ENCODE data around the gene ADAT2. TPM values are rescaled to one million over a fixed set of nuclear protein-coding genes. Genes with fewer than 3 reads are reported as not detected.
A peak's percentile ranks its signal among the peaks of the same experiment; 100 is the strongest.

The ADAT2 gene
- total RNA-seq, 5 donors from 2014 or later (not counting 1 experiment from before 2014, with no cell fraction given): 15.8 to 22.8 (median 19.3) TPM

DNA sequence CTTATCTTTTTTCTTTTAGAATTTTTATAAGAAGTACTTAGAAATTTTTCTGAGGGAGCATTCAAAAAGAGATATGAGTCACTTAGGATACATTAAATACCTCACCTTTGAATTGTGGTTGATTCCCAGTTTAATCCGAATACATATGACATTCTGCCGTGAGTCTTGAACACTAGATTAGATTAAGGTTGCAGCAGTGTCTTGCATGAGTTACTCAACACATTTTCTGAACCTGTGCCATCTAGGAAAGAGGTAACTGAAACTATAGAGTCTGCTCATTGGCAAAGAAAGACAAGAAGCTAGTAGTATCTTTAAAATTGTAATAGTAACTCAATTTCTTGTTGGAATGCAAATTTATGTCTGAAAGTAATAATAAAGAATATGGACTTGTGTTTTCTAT, 15.1 kb upstream of the ADAT2 start:
- H3K27ac Mint-ChIP-seq: no peak overlapping the region
- POLR2A ChIA-PET: no interaction called here
- peaks cover 67% of the 10 kb centered on the region for H3K36me3 Mint-ChIP-seq

GRCh38 chr6:143457563-143458359, 7.3 kb upstream of the ADAT2 start:
- Mint-ChIP-seq H3K27ac (no peak overlapping the region), H3K4me3 (no peak overlapping the region), H3K36me3 (peaks cover 37% of the 10 kb centered on the region), H3K27me3 (no peaks in the 10 kb centered on the region), H3K4me1 (peaks cover 28 to 42% (median 32%) of the 10 kb centered on the region in 3 donors), H3K9me3 (no peaks in the 10 kb centered on the region)
- H3K27me3 ChIP-seq (replicated peaks in 1 of 2; ENCODE audit: control insufficient read depth in 2 of 2, extremely low read depth in 1 of 2, insufficient read depth in 2 of 2, low read length in 1 of 2): no peaks in the 10 kb centered on the region
- no peak overlapping the region for H3K27ac ChIP-seq (ENCODE audit: low read length)
- ChIA-PET CTCF (interaction anchor here in 1 of 2 donors (0.7 kb wide), 1 partner anchor 28 kb away, joined by 3 read pairs; no protein-coding TSS in a partner anchor), POLR2A (no interaction called here)
- WGBS (ENCODE audit: insufficient coverage): 38% methylated on average over 1 of the region's 2 CpGs
- no peaks in the 10 kb centered on the region for H3K9me3 ChIP-seq
- DNase-seq: no peak
- H3K4me3 ChIP-seq (ENCODE audit: control insufficient read depth in 1 of 2, extremely low read depth in 1 of 2, low read length in 1 of 2): no peak overlapping the region
- no peak for ATAC-seq (replicated peaks in 1 of 4)
- no peaks in the 10 kb centered on the region for H3K4me1 ChIP-seq (ENCODE audit: control insufficient read depth in 1 of 2, extremely low read depth in 1 of 2, insufficient read depth in 2 of 2, low read length in 2 of 2)
- H3K36me3 ChIP-seq (ENCODE audit: control insufficient read depth in 2 of 2, extremely low read depth in 1 of 2, insufficient read depth in 1 of 2, low read length in 1 of 2): peaks cover 12 to 19% of the 10 kb centered on the region in 2 donors

More for the DNA sequence above, 15.1 kb upstream of the ADAT2 start:
- CTCF ChIA-PET: no interaction called here
- no peaks in the 10 kb centered on the region for H3K27me3 ChIP-seq (replicated peaks in 1 of 2; ENCODE audit: control insufficient read depth in 2 of 2, extremely low read depth in 1 of 2, insufficient read depth in 2 of 2, low read length in 1 of 2)
- no peak overlapping the region for H3K4me3 Mint-ChIP-seq
- H3K9me3 Mint-ChIP-seq: no peaks in the 10 kb centered on the region
- WGBS (ENCODE audit: insufficient coverage): no CpG with 5 or more reads among the region's 2 CpGs
- no peak overlapping the region for H3K27ac ChIP-seq (ENCODE audit: low read length)
- peaks cover 8 to 29% of the 10 kb centered on the region in 2 donors for H3K36me3 ChIP-seq (ENCODE audit: control insufficient read depth in 2 of 2, extremely low read depth in 1 of 2, insufficient read depth in 1 of 2, low read length in 1 of 2)
- no peaks in the 10 kb centered on the region for H3K27me3 Mint-ChIP-seq
- peaks cover 2 to 24% (median 6%) of the 10 kb centered on the region in 3 donors for H3K4me1 Mint-ChIP-seq
- no peak for DNase-seq
- no peak overlapping the region for H3K4me3 ChIP-seq (ENCODE audit: control insufficient read depth in 1 of 2, extremely low read depth in 1 of 2, low read length in 1 of 2)
- H3K9me3 ChIP-seq: no peaks in the 10 kb centered on the region
- no peak for ATAC-seq (replicated peaks in 1 of 4)
- H3K4me1 ChIP-seq (ENCODE audit: control insufficient read depth in 1 of 2, extremely low read depth in 1 of 2, insufficient read depth in 2 of 2, low read length in 2 of 2): no peaks in the 10 kb centered on the region

DNA sequence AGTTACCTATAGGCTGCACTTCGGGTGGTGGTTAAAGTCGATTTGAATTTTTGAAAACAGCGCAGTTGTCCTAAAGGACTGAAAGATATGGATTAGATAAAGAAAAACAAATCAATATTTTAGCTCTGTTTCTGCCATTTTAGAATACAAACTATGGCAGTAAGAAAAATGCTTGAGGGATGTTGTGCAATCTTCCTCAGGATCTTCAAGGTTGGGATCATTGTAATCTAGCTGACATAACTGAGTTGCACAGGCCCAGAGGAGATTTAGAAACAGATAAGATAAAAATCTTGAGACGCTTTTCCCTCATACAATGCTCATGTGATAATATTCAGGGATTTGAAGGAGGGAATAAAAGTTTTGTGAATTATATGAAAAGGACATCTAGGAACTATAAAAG, 1.0 kb upstream of the ADAT2 start:
- H3K9me3 ChIP-seq: no peaks in the 10 kb centered on the region
- CTCF ChIA-PET: interaction anchor here in 1 of 2 donors (1.4 kb wide), 1 partner anchor 753 kb away, joined by 3 read pairs; no protein-coding TSS in a partner anchor
- peaks cover 59 to 61% (median 59%) of the 10 kb centered on the region in 3 donors for H3K4me1 Mint-ChIP-seq
- H3K4me3 ChIP-seq (ENCODE audit: control insufficient read depth in 1 of 2, extremely low read depth in 1 of 2, low read length in 1 of 2): peak overlapping the region in 1 of 2 donors; percentile 90
- no peaks in the 10 kb centered on the region for H3K9me3 Mint-ChIP-seq
- no CpG with 5 or more reads among the region's 4 CpGs for WGBS (ENCODE audit: insufficient coverage)
- H3K4me1 ChIP-seq (ENCODE audit: control insufficient read depth in 1 of 2, extremely low read depth in 1 of 2, insufficient read depth in 2 of 2, low read length in 2 of 2): peaks cover 7 to 12% of the 10 kb centered on the region in 2 experiments
- POLR2A ChIA-PET: interaction anchor here in 1 of 2 donors (0.6 kb wide), 1 partner anchor 603 kb away, joined by 5 read pairs; no protein-coding TSS in a partner anchor
- DNase-seq: peak in 1 of 35 experiments; percentile 5
- H3K36me3 Mint-ChIP-seq: peaks cover 14% of the 10 kb centered on the region
- no peaks in the 10 kb centered on the region for H3K27me3 ChIP-seq (replicated peaks in 1 of 2; ENCODE audit: control insufficient read depth in 2 of 2, extremely low read depth in 1 of 2, insufficient read depth in 2 of 2, low read length in 1 of 2)
- H3K27ac ChIP-seq (ENCODE audit: low read length): peak overlapping the region; percentile 76
- peaks cover 0 to 4% of the 10 kb centered on the region in 2 donors for H3K36me3 ChIP-seq (ENCODE audit: control insufficient read depth in 2 of 2, extremely low read depth in 1 of 2, insufficient read depth in 1 of 2, low read length in 1 of 2)
- no peak for ATAC-seq (replicated peaks in 1 of 4)
- H3K4me3 Mint-ChIP-seq: peak overlapping the region; percentile 96 to 100 (median 99)
- H3K27ac Mint-ChIP-seq: peak overlapping the region; percentile 98
- no peaks in the 10 kb centered on the region for H3K27me3 Mint-ChIP-seq

- Mint-ChIP-seq H3K4me3 (peak overlapping the region; percentile 96 to 100 (median 99)), H3K27me3 (no peaks in the 10 kb centered on the region), H3K36me3 (peaks cover 11% of the 10 kb centered on the region), H3K27ac (peak overlapping the region; percentile 98), H3K9me3 (no peaks in the 10 kb centered on the region), H3K4me1 (peaks cover 48 to 51% (median 49%) of the 10 kb centered on the region in 3 donors)
- WGBS (ENCODE audit: insufficient coverage): no CpG with 5 or more reads among the region's 19 CpGs
- POLR2A ChIA-PET: interaction anchor here (0.6 to 1.2 kb wide), 5 partner anchors 16 to 394 kb away, joined by 3 to 4 read pairs (median 3); no protein-coding TSS in a partner anchor
- Histone ChIP-seq H3K4me1 (ENCODE audit: control insufficient read depth in 1 of 2, extremely low read depth in 1 of 2, insufficient read depth in 2 of 2, low read length in 2 of 2) (peaks cover 7 to 12% of the 10 kb centered on the region in 2 experiments), H3K36me3 (ENCODE audit: control insufficient read depth in 2 of 2, extremely low read depth in 1 of 2, insufficient read depth in 1 of 2, low read length in 1 of 2) (peaks cover 0 to 4% of the 10 kb centered on the region in 2 donors), H3K27ac (ENCODE audit: low read length) (peak overlapping the region; percentile 55), H3K9me3 (no peaks in the 10 kb centered on the region), H3K4me3 (ENCODE audit: control insufficient read depth in 1 of 2, extremely low read depth in 1 of 2, low read length in 1 of 2) (peak overlapping the region; percentile 90 to 94), H3K27me3 (replicated peaks in 1 of 2; ENCODE audit: control insufficient read depth in 2 of 2, extremely low read depth in 1 of 2, insufficient read depth in 2 of 2, low read length in 1 of 2) (no peaks in the 10 kb centered on the region)
- CTCF ChIA-PET: interaction anchor here in 1 of 2 donors (0.8 to 1.2 kb wide), 5 partner anchors 22 to 975 kb away, joined by 3 to 5 read pairs (median 5); partner anchors contain the start of gene LTV1
- peak in 33 of 35 experiments; percentile 7 to 69 (median 39) for DNase-seq
- ATAC-seq (replicated peaks in 1 of 4): peak in 2 of 4 experiments; percentile 8
These were observed 612 bp downstream of the ADAT2 start for GRCh38 chr6:143449714-143450452.

- Mint-ChIP-seq H3K4me1 (peaks cover 41 to 45% (median 43%) of the 10 kb centered on the region in 3 donors), H3K36me3 (peaks cover 7% of the 10 kb centered on the region)
- CTCF ChIA-PET: interaction anchor here in 1 of 2 donors (0.8 kb wide), 1 partner anchor 23 kb away, joined by 5 read pairs; no protein-coding TSS in a partner anchor
These were observed 1.3 kb downstream of the ADAT2 start for GRCh38 chr6:143449082-143449713.

More at GRCh38 chr6:143449082-143449713, 1.3 kb downstream of the ADAT2 start:
- no peak for ATAC-seq (replicated peaks in 1 of 4)
- Histone ChIP-seq H3K4me3 (ENCODE audit: control insufficient read depth in 1 of 2, extremely low read depth in 1 of 2, low read length in 1 of 2) (peak overlapping the region; percentile 90 to 94), H3K4me1 (ENCODE audit: control insufficient read depth in 1 of 2, extremely low read depth in 1 of 2, insufficient read depth in 2 of 2, low read length in 2 of 2) (peaks cover 7 to 12% of the 10 kb centered on the region in 2 experiments), H3K27ac (ENCODE audit: low read length) (no peak overlapping the region), H3K36me3 (ENCODE audit: control insufficient read depth in 2 of 2, extremely low read depth in 1 of 2, insufficient read depth in 1 of 2, low read length in 1 of 2) (peaks cover 0 to 4% of the 10 kb centered on the region in 2 donors), H3K27me3 (replicated peaks in 1 of 2; ENCODE audit: control insufficient read depth in 2 of 2, extremely low read depth in 1 of 2, insufficient read depth in 2 of 2, low read length in 1 of 2) (no peaks in the 10 kb centered on the region), H3K9me3 (no peaks in the 10 kb centered on the region)
- Mint-ChIP-seq H3K4me3 (peak overlapping the region; percentile 96 to 100 (median 99)), H3K27ac (peak overlapping the region in 1 of 2 donors; percentile 98), H3K9me3 (no peaks in the 10 kb centered on the region), H3K27me3 (no peaks in the 10 kb centered on the region)
- 94% methylated on average over 3 of the region's 6 CpGs for WGBS (ENCODE audit: insufficient coverage)
- no peak for DNase-seq
- POLR2A ChIA-PET: interaction anchor here in 1 of 2 donors (1.2 kb wide), 1 partner anchor 395 kb away, joined by 4 read pairs; no protein-coding TSS in a partner anchor
